ENCODE data around the gene PTPRJ. TPM values are rescaled to one million over a fixed set of nuclear protein-coding genes. Genes with fewer than 3 reads are reported as not detected.
A peak's percentile ranks its signal among the peaks of the same experiment; 100 is the strongest.

PTPRJ gene
- total RNA-seq, 1 donor, result 6.6 TPM

GRCh38 chr11:47981667-47982404, 1.5 kb downstream of the PTPRJ start:
- no peak for TF ChIP-seq CTCF (IDR thresholded peaks at IDR 0.05; ENCODE audit: insufficient read depth, low read length)
- peak overlapping the region; percentile 74 for H3K4me3 ChIP-seq (ENCODE audit: low read depth, low read length)
- DNase-seq (ENCODE audit: low read depth), result no peak

GRCh38 chr11:47982616-47983015, 2.3 kb downstream of the PTPRJ start:
- H3K4me3 ChIP-seq (ENCODE audit: low read depth, low read length), result no peak overlapping the region
- no peak for TF ChIP-seq CTCF (IDR thresholded peaks at IDR 0.05; ENCODE audit: insufficient read depth, low read length)
- DNase-seq (ENCODE audit: low read depth), result no peak

- H3K4me3 ChIP-seq (ENCODE audit: low read depth, low read length), result no peak overlapping the region
- no peak for TF ChIP-seq CTCF (IDR thresholded peaks at IDR 0.05; ENCODE audit: insufficient read depth, low read length)
- DNase-seq (ENCODE audit: low read depth), result peak; percentile 44
These were observed 3.4 kb downstream of the PTPRJ start for GRCh38 chr11:47983464-47984397.

- no peak overlapping the region for H3K4me3 ChIP-seq (ENCODE audit: low read depth, low read length)
- DNase-seq (ENCODE audit: low read depth), result no peak
- TF ChIP-seq CTCF (IDR thresholded peaks at IDR 0.05; ENCODE audit: insufficient read depth, low read length), result no peak
These were observed 5.9 kb downstream of the PTPRJ start for GRCh38 chr11:47986219-47986618.

GRCh38 chr11:47986742-47987141, 6.4 kb downstream of the PTPRJ start:
- DNase-seq (ENCODE audit: low read depth), result no peak
- no peak for TF ChIP-seq CTCF (IDR thresholded peaks at IDR 0.05; ENCODE audit: insufficient read depth, low read length)
- H3K4me3 ChIP-seq (ENCODE audit: low read depth, low read length), result no peak overlapping the region

GRCh38 chr11:47987310-47987709, 7.0 kb downstream of the PTPRJ start:
- no peak for DNase-seq (ENCODE audit: low read depth)
- TF ChIP-seq CTCF (IDR thresholded peaks at IDR 0.05; ENCODE audit: insufficient read depth, low read length), result no peak
- H3K4me3 ChIP-seq (ENCODE audit: low read depth, low read length), result no peak overlapping the region

Measured in fibroblast of the aortic adventitia (primary cell).